Epithelial cell of proximal tubule (primary cell): ENCODE data around the gene C11orf58. TPM values are rescaled to one million over a fixed set of nuclear protein-coding genes. Genes with fewer than 3 reads are reported as not detected.

Experiments used
- DNase-seq: peaks from one replicate; pipeline ENCODE4 v3.0.0-alpha.2; 2011; ENCODE audit warnings: low read depth
- H3K4me3 ChIP-seq: 2 replicates; pipeline ENCODE4 v1.5.1; 2011; ENCODE audit warnings: low read depth, mild to moderate bottlenecking, low read length
- total RNA-seq: library from RNA; depleted of rRNA; stranded (reverse); fragments of >200 nt; gene quantifications from 2 replicates; pipeline ENCODE4 v1.2.3, GENCODE V29; 2015
- TF ChIP-seq, protein P1 (sequence below): conservative IDR thresholded peaks from 2 replicates; pipeline ENCODE4 v1.5.1; 2012; ENCODE audit warnings: low read depth, mild to moderate bottlenecking, low read length

Gene C11orf58
- total RNA-seq, 1 donor from 2014 or later, result 166 TPM

DNA sequence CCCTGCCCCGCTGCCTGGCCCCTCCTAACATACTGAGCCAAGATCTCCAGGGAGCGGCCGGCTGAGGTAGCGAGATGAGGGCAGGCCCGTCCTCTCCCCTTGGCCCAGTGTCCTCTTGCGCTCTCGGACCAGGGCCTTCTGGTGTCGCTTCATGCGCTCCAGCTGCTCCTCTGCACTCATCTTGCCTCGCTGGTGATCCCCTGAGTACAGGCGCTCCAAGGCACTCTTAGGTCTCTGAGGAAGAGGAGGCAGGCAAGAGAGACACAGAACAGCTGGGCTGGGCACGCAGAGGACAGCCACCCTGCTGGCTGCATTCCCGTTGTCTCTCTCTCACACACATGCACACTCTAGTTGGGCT, 50.6 kb downstream of the C11orf58 start:
- TF ChIP-seq, protein P1, sequence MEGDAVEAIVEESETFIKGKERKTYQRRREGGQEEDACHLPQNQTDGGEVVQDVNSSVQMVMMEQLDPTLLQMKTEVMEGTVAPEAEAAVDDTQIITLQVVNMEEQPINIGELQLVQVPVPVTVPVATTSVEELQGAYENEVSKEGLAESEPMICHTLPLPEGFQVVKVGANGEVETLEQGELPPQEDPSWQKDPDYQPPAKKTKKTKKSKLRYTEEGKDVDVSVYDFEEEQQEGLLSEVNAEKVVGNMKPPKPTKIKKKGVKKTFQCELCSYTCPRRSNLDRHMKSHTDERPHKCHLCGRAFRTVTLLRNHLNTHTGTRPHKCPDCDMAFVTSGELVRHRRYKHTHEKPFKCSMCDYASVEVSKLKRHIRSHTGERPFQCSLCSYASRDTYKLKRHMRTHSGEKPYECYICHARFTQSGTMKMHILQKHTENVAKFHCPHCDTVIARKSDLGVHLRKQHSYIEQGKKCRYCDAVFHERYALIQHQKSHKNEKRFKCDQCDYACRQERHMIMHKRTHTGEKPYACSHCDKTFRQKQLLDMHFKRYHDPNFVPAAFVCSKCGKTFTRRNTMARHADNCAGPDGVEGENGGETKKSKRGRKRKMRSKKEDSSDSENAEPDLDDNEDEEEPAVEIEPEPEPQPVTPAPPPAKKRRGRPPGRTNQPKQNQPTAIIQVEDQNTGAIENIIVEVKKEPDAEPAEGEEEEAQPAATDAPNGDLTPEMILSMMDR, result no peak
- no peak for DNase-seq
- H3K4me3 ChIP-seq, result no peak overlapping the region

DNA sequence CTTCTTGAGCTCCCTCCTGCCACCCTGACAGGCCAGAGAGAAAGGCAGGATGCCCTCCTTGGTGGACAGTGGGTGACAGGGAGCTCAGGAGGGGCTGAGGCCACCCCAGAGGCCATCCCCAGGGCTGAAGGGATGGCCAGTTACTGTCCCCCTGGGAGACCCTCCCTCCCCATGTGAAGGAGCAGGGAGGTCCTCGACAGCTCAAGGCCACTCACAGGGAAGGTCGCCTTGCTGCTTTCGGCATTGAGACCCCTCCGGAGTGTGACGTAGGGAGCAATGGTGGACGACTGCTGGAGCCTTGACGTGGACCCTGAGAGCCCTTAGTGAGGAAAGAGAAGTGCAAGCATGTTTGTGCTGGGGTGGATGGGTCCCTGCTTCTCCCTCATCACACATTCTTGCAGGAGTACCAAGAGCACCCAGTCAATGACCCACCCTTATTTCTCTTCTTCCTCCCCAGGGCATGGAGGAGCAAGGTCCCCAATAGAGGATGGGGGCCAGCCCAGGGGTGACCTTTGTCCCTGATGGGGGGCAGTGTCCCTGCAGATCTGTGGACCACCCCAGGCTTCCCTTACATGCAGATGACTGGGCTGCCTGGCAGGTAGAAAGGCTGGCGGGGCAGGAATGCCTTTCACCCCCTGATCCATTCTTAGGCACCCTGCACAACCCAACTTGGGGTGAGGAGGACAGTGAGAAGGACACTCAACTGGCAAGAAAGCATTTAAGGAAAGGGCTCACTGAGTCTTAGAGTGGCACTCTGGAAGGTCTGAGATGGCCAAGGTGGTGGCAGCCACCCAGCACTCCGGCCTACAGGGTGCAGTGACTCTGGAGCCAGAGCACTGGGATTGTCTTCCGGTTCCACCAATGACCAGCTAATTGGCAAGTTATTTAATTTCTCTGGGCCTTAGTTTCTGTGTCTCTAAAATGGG, 51.4 kb downstream of the C11orf58 start:
- no peak for DNase-seq
- TF ChIP-seq, protein P1, result no peak
- no peak overlapping the region for H3K4me3 ChIP-seq

DNA sequence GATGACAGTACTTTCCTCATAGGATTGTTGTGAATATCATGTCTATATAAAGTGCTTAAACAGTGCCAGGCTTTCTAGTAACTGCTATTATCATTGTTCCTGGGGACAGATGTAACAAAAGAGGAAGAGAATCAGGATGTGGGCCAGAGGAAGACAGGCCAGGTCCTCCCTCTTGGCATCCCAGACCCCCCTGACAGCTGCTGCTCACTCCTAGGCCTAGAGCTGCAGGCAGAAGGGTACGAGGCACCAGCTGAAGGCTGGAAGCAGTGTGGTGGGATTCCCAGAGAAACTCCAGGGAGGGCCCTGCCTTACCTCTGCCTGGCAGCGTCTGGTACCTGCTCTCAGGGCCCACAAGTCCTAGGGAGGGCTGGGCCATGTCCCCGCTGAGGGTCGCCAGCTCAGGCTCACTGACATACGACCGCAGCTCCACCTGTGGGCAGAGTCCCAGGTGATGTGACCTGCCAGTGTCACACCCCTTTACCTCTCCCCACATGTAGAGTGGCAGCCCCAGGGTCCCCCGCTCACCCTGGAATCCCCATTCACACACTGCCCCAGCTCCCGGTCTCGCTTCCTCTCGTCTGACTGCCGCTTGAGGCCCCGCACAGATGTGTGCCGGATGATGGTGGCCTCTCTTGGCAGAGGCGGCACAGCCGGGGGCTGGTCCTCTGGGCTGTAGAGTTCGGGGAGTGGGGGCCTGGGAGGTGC, 52.2 kb downstream of the C11orf58 start:
- H3K4me3 ChIP-seq, result no peak overlapping the region
- TF ChIP-seq, protein P1, result no peak
- DNase-seq, result no peak

DNA sequence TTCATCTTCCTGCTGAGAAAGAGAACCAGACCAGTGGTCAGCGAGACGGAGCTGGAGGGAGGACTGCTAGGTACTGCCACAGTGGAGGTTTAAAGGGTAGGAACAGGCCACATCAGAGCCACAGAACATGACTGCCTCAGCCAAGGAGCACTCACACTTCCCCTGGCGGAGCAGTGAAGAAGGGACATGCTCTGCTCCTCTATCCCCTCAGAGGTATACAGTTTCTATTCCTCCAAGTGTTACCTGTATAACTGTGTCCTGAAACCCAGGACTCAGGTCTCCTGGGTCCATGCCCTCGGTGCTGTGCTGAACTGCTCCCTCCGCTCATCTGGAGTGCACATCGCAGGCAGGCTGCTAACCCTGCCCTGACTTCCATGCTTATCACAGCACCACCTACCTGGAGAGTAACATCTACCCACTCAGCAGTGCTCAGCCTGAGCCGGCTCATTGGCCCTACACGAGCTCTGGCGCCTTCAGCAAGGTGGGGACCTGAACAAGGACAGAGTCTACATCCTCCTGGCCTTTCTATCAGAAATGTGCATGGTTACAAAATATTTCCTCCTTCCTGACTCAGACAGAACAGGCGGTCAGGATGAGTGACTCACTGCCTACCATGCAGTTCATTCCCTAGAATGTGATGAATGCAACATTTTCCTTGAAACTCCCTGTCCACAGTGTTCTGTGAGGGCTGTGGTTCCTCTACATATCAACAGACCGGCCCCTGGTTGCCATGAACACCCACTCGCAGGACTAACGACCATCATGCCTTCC, 52.9 kb downstream of the C11orf58 start:
- DNase-seq, result peak; percentile 88
- H3K4me3 ChIP-seq, result no peak overlapping the region
- TF ChIP-seq, protein P1, result no peak

DNA sequence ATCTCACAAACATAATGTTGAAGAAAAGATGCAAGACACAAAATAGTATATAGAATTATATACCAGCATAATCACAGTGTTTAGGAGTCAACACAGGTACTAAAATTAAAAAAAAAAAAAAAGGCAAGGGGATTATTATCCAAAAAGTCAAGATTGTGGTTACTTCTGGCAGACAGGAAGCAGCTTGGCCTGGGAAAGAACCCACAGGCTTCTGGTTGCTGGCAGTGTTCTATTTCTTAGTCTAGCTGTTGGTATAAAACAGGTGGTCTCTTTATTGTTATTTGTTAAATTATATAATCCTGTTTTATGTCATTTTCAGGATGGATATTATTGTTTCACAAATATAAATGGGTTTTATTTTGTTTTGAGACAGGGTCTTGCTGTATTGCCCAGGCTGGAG, 54.0 kb downstream of the C11orf58 start:
- TF ChIP-seq, protein P1, result no peak
- DNase-seq, result no peak
- no peak overlapping the region for H3K4me3 ChIP-seq

DNA sequence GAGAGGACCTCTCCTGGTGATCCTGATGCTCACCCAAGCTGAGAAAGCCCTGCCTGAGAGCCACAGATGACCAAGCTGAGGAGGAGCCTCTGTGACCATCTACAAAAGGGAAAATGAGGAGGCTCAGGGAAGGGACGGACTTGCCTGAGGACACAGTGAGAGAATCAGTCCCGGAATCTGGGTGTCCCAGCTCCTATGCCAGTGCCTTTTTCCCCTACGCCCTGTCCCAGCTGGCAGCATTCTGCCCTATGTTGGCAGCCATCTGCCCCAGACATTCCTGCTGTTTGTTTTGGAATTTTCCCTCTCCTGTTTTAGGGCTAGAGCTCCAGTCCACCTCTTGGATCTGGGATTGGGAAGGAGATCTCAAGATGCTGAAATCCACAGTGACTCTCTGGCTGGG, 54.6 kb downstream of the C11orf58 start:
- no peak overlapping the region for H3K4me3 ChIP-seq
- TF ChIP-seq, protein P1, result no peak
- no peak for DNase-seq
